Ascending aorta (tissue), 2 donors: ENCODE measurements around the gene CCT8L2. TPM values are rescaled to one million over a fixed set of nuclear protein-coding genes. Genes with fewer than 3 reads are reported as not detected.
"Not testable (repeated sequence)": the region's sequence is repeated elsewhere in the genome, so short reads cannot be mapped to it uniquely, and the experiment has no call there.

Source experiments
- DNase-seq, 2 donors: peaks; one replicate each; pipeline ENCODE4 v3.0.0-alpha.2; 2019; ENCODE audit warnings: low spot score in 2 of 2
- H3K27ac ChIP-seq, 2 donors: fragments of 200-600 bp; sonication (generic); one replicate each; pipeline ENCODE4 v1.5.1; 2016 to 2017; ENCODE audit warnings: mild to moderate bottlenecking in 1 of 2
- H3K27me3 ChIP-seq: fragments of 200-600 bp; sonication (generic); one replicate; pipeline ENCODE4 v1.5.1; 2017
- H3K36me3 ChIP-seq, 2 donors: fragments of 200-600 bp; sonication (generic); one replicate each; pipeline ENCODE4 v1.5.1; 2016
- H3K4me1 ChIP-seq, 2 donors: fragments of 200-600 bp; sonication (generic); one replicate each; pipeline ENCODE4 v1.5.1; 2016 to 2017; ENCODE audit warnings: mild to moderate bottlenecking in 1 of 2
- H3K4me3 ChIP-seq, 2 donors: fragments of 200-600 bp; sonication (generic); one replicate each; pipeline ENCODE4 v1.5.1; 2016 to 2017; ENCODE audit warnings: mild to moderate bottlenecking in 1 of 2
- H3K9me3 ChIP-seq, 2 donors: fragments of 200-600 bp; sonication (generic); one replicate each; pipeline ENCODE4 v1.5.1; 2016
- CTCF ChIP-seq, 3 experiments: fragments of 200-600 bp in 2 of 3; fragments of 450-650 bp in 1 of 3; sonication (generic) in 2 of 3; IDR thresholded peaks; one replicate each; pipeline ENCODE4 v1.5.1; 2016 to 2019; ENCODE audit warnings: antibody characterized with exemption in 3 of 3, mild to moderate bottlenecking in 1 of 3, moderate library complexity in 1 of 3
- intact Hi-C: fragments of 100-400 bp; cut with DNase I; formaldehyde crosslinking; loops from one replicate; pipeline ENCODE4 v1.15.1; 2023
- total RNA-seq: library from RNA; depleted of rRNA; stranded (reverse); fragments of >200 nt; gene quantifications from one replicate; pipeline ENCODE4 v1.1.0, GENCODE V29; 2016

The CCT8L2 gene
- total RNA-seq, 1 donor from 2014 or later: not detected

DNA sequence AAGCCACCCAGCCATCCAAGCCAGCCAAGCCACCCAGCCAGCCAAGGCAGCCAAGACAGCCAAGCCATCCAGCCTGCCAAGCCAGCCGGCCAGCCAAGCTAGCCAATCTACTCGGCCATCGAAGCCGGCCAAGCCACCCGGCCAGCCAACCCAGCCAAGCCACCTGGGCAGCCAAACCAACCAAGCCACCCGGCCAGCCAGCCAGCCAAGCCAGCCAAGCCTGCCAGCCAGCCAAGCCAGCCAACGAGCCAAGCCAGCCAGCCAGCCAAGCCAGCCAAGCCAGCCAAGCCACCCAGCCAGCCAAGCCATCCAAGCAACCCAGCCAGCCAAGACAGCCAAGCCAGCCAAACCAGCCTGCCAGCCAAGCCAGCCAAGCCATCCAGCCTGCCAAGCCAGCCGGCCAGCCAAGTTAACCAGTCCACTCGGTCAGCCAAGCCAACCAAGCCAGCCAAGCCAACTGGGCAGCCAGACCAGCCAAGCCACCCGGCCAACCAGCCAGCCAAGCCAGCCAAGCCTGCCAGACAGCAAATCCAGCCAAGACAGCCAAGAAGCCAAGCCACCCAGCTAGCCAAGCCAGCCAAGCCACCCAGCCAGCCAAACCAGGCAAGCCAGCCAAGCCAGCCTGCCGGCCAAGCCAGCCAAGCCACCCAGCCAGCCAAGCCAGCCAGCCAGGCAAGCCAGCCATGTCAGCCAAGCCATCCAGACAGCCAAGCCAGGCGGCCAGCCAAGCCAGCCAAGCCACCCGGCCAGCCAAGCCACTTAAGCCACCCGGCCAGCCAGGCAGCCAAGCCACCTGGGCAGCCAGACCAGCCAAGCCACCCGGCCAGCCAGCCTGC, 26.8 kb downstream of the CCT8L2 start:
- H3K27ac ChIP-seq, intact Hi-C loops, DNase-seq, H3K9me3 ChIP-seq, H3K27me3 ChIP-seq, H3K36me3 ChIP-seq, H3K4me3 ChIP-seq, H3K4me1 ChIP-seq: not testable (repeated sequence)

DNA sequence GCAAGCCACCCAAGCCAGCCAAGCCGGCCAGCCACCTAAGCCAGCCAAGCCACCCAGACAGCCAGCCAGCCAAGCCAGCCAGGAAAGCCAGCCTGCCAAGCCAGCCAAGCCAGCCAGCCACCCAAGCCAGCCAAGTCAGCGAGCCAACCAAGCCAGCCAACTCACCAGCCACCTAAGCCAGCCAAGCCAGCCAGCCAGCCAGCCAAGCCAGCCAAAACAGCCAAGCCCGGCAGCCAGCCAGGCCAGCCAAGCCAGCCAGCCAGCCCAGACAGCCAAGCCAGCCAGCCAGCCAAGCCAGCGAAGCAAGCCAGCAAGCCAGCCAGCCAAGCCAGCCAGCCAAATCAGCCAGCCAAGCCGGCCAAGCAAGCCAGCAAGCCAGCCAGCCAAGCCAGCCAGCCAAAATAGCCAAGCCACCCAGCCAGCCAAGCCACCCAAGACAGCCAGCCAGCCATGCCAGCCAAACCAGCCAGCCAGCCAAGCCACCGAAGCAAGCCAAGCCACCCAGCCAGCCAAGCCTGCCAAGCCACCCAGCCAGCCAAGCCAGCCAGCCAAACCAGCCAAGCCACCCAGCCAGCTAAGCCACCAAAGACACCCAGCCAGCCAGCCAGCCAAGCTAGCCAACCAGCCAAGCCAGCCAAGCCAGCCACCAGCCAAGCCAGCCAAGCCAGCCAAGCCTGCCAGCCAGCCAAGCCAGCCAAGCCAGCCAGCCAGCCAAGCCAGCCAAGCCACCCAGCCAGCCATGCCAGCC, 27.6 kb downstream of the CCT8L2 start:
- H3K27ac ChIP-seq, H3K4me3 ChIP-seq, H3K36me3 ChIP-seq, DNase-seq, intact Hi-C loops, H3K9me3 ChIP-seq, H3K4me1 ChIP-seq, H3K27me3 ChIP-seq: not testable (repeated sequence)

GRCh38 chr22:16563555-16564520, 28.8 kb downstream of the CCT8L2 start:
- no peaks in the 10 kb centered on the region for H3K27me3 ChIP-seq
- H3K27ac ChIP-seq: no peak overlapping the region
- no peaks in the 10 kb centered on the region for H3K4me1 ChIP-seq
- H3K4me3 ChIP-seq: no peak overlapping the region
- intact Hi-C loops: no loop called here
- H3K36me3 ChIP-seq: no peaks in the 10 kb centered on the region
- no peak for TF ChIP-seq CTCF (IDR thresholded peaks at IDR 0.05)
- no peak for DNase-seq
- peaks cover 0 to 4% of the 10 kb centered on the region in 2 donors for H3K9me3 ChIP-seq

- H3K4me3 ChIP-seq: no peak overlapping the region
- no peaks in the 10 kb centered on the region for H3K27me3 ChIP-seq
- no peaks in the 10 kb centered on the region for H3K36me3 ChIP-seq
- no peak overlapping the region for H3K27ac ChIP-seq
- DNase-seq: no peak
- intact Hi-C loops: no loop called here
- H3K9me3 ChIP-seq: peaks cover 0 to 4% of the 10 kb centered on the region in 2 donors
- no peaks in the 10 kb centered on the region for H3K4me1 ChIP-seq
- TF ChIP-seq CTCF (IDR thresholded peaks at IDR 0.05): no peak
Observed at GRCh38 chr22:16562711-16563554, 29.7 kb downstream of the CCT8L2 start.

DNA sequence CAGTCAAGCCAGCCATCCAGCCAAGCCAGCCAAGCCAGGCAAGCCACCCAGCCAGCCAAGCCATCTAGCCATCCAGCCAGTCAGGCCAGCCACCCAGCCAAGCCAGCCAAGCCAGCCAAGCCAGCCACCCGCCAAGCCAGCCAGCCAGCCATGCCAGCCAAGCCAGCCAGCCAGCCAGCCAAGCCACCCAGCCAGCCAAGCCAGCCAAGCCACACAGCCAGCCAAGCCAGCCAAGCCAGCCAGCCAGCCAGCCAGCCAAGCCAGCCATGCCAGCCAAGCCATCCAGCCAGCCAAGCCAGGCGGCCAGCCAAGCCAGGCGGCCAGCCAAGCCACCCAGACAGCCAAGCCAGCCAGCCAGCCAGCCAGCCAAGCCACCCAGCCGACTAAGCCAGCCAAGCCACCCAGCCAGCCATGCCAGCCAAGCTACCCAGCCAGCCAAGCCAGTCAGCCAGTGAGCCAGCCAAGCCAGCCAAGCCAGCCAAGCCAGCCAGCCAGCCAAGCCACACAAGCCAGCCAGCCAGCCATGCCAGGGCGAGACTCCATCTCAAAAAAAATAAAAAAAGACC, 31.4 kb downstream of the CCT8L2 start:
- intact Hi-C loops, H3K4me3 ChIP-seq, H3K9me3 ChIP-seq, DNase-seq, H3K4me1 ChIP-seq, H3K27me3 ChIP-seq, H3K27ac ChIP-seq, H3K36me3 ChIP-seq: not testable (repeated sequence)

GRCh38 chr22:16560651-16561050, 32.0 kb downstream of the CCT8L2 start:
- DNase-seq, intact Hi-C loops, H3K27ac ChIP-seq, H3K36me3 ChIP-seq, H3K4me3 ChIP-seq, H3K27me3 ChIP-seq, H3K9me3 ChIP-seq, H3K4me1 ChIP-seq: not testable (repeated sequence)

GRCh38 chr22:16559996-16560395, 32.6 kb downstream of the CCT8L2 start:
- H3K27me3 ChIP-seq, H3K4me3 ChIP-seq, intact Hi-C loops, DNase-seq, H3K27ac ChIP-seq, H3K9me3 ChIP-seq, H3K36me3 ChIP-seq, H3K4me1 ChIP-seq: not testable (repeated sequence)
